ENCODE measurements around the gene HOXA7. TPM values are rescaled to one million over a fixed set of nuclear protein-coding genes. Genes with fewer than 3 reads are reported as not detected.

Gene HOXA7
- total RNA-seq, 1 donor from 2014 or later, result not detected

DNA sequence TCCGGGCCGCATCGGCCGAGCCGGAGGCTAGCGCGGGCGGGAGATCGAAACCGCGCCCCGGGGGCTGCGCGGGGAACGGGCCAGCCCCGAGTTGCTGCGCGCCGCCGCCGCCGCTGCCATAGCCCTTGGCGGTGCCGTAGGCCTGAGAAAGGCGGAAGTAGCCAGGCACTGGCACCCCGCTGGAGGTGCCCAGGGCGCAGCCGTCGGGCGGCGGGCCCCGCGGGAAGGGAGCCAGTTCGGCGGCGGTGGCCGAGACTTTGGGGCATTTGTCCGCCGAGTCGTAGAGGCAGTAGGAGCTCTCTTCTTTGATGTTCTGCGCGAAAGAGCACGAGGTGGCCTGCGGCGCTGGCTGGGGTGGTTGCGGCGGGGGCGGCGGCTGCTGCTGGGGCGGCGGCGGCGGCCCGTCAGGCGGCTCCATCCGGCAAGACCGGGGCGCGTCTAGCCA is 17.1 kb upstream of the HOXA7 start:
- DNase-seq (ENCODE audit: low spot score), result no peak
- TF ChIP-seq EZH2phosphoT487 (IDR thresholded peaks at IDR 0.05) (peak; percentile 97), EZH2 (IDR thresholded peaks at IDR 0.05) (peak; percentile 99)
- TF ChIP-seq, protein P1, sequence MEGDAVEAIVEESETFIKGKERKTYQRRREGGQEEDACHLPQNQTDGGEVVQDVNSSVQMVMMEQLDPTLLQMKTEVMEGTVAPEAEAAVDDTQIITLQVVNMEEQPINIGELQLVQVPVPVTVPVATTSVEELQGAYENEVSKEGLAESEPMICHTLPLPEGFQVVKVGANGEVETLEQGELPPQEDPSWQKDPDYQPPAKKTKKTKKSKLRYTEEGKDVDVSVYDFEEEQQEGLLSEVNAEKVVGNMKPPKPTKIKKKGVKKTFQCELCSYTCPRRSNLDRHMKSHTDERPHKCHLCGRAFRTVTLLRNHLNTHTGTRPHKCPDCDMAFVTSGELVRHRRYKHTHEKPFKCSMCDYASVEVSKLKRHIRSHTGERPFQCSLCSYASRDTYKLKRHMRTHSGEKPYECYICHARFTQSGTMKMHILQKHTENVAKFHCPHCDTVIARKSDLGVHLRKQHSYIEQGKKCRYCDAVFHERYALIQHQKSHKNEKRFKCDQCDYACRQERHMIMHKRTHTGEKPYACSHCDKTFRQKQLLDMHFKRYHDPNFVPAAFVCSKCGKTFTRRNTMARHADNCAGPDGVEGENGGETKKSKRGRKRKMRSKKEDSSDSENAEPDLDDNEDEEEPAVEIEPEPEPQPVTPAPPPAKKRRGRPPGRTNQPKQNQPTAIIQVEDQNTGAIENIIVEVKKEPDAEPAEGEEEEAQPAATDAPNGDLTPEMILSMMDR (IDR thresholded peaks at IDR 0.05), result no peak
- no peak overlapping the region for H3K27ac Mint-ChIP-seq

DNA sequence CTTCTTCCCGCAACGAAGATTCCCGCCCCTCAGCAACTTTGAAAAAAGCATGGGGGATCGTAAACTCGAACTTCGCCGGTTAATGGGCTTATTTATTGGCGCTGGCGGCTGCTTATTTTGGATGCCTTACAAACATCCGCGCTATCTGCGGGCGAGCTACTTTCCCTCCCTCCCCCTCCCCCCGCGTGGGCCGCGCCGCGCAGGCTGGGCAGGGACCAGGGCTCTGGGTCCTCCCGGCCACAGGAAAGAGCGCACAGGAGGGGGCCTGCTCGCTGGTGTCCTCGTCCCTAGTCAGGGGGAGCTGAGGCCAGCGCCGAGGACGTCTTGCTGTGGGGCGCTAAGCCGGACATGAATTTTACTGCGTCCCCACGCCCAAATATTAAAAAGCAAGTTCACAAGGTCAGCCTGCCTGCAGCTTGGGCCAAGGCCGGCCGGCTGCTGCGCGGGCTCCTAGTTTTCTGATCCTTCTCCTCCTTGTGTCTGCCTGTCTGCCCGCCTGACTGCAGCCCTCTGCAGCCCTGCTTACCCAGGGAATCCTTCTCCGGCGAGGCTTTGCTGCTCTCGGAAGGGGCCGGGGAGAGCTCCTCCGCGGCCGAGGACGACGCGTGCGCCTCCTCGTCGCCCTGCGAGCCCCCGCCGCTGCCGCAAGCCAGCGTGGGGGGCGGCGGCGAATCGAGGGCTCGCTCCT is 16.5 kb upstream of the HOXA7 start:
- Histone ChIP-seq H2AFZ (replicated peaks) (no peak overlapping the region), H3K79me2 (ENCODE audit: low read depth) (no peaks in the 10 kb centered on the region), H4K20me1 (ENCODE audit: low read depth) (peaks cover 98% of the 10 kb centered on the region), H3K27me3 (peaks cover 100% of the 10 kb centered on the region), H3K4me3 (no peak overlapping the region), H3K4me1 (no peaks in the 10 kb centered on the region), H3F3A (ENCODE audit: low read depth) (no peaks in the 10 kb centered on the region), H3K27ac (no peak overlapping the region), H3K9me3 (ENCODE audit: low read depth) (no peaks in the 10 kb centered on the region), H3K36me3 (no peaks in the 10 kb centered on the region), H3K4me2 (peak overlapping the region; percentile 42), H3K9ac (no peak overlapping the region)
- TF ChIP-seq EZH2 (IDR thresholded peaks at IDR 0.05) (no peak), EZH2phosphoT487 (IDR thresholded peaks at IDR 0.05) (no peak)
- TF ChIP-seq, protein P1 (IDR thresholded peaks at IDR 0.05), result no peak
- peaks cover 2% of the 10 kb centered on the region for H3K4me1 Mint-ChIP-seq
- peak; percentile 60 for DNase-seq (ENCODE audit: low spot score)
- H3K36me3 Mint-ChIP-seq, result no peaks in the 10 kb centered on the region
- no peak overlapping the region for H3K4me3 Mint-ChIP-seq
- H3K27ac Mint-ChIP-seq, result no peak overlapping the region
- H3K27me3 Mint-ChIP-seq (ENCODE audit: insufficient read depth, low read depth), result peaks cover 80% of the 10 kb centered on the region
- peaks cover 12% of the 10 kb centered on the region for H3K9me3 Mint-ChIP-seq

More for the DNA sequence above, 17.1 kb upstream of the HOXA7 start:
- Histone ChIP-seq H3K36me3 (no peaks in the 10 kb centered on the region), H2AFZ (replicated peaks) (no peak overlapping the region), H3K4me1 (no peaks in the 10 kb centered on the region), H3K9ac (no peak overlapping the region), H3K27ac (no peak overlapping the region), H4K20me1 (ENCODE audit: low read depth) (peaks cover 98% of the 10 kb centered on the region), H3K79me2 (ENCODE audit: low read depth) (no peaks in the 10 kb centered on the region), H3F3A (ENCODE audit: low read depth) (no peaks in the 10 kb centered on the region), H3K4me3 (no peak overlapping the region), H3K4me2 (peak overlapping the region; percentile 42), H3K27me3 (peaks cover 100% of the 10 kb centered on the region), H3K9me3 (ENCODE audit: low read depth) (no peaks in the 10 kb centered on the region)
- H3K36me3 Mint-ChIP-seq, result no peaks in the 10 kb centered on the region
- H3K4me3 Mint-ChIP-seq, result no peak overlapping the region
- peaks cover 12% of the 10 kb centered on the region for H3K9me3 Mint-ChIP-seq
- peaks cover 80% of the 10 kb centered on the region for H3K27me3 Mint-ChIP-seq (ENCODE audit: insufficient read depth, low read depth)
- H3K4me1 Mint-ChIP-seq, result peaks cover 2% of the 10 kb centered on the region

DNA sequence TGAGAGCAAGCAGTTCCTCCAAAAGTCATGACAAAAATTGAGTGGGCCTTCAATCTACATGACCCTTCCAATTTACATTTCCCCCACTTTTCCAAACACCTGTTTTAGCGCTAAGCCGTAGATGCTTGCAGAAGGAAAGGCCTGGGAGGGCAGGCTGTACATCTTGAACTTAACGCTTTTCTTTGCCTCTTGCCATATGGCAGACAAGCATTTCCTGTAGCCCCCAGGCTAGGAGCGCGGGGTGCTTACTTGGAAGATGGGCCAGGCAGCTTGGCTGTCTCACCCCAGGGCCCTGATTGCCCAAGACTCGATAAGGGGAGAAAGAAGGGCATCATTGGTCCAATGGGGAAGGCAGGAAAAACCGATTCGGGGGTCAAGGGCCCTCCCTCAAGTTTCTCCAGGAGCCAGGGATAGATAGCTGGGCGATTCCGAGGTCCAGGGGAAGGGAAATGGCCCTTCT is 15.9 kb upstream of the HOXA7 start:
- no peak for DNase-seq (ENCODE audit: low spot score)
- Histone ChIP-seq H3K4me2 (no peak overlapping the region), H3K27me3 (peaks cover 100% of the 10 kb centered on the region), H3K27ac (no peak overlapping the region), H4K20me1 (ENCODE audit: low read depth) (peaks cover 98% of the 10 kb centered on the region), H3K9ac (no peak overlapping the region), H3K36me3 (no peaks in the 10 kb centered on the region), H3K4me3 (no peak overlapping the region), H3F3A (ENCODE audit: low read depth) (no peaks in the 10 kb centered on the region), H3K9me3 (ENCODE audit: low read depth) (no peaks in the 10 kb centered on the region), H2AFZ (replicated peaks) (no peak overlapping the region), H3K79me2 (ENCODE audit: low read depth) (no peaks in the 10 kb centered on the region), H3K4me1 (no peaks in the 10 kb centered on the region)
- TF ChIP-seq EZH2 (IDR thresholded peaks at IDR 0.05), result no peak
- no peak for TF ChIP-seq EZH2phosphoT487 (IDR thresholded peaks at IDR 0.05)
- TF ChIP-seq, protein P1 (IDR thresholded peaks at IDR 0.05), result no peak
- H3K36me3 Mint-ChIP-seq, result no peaks in the 10 kb centered on the region
- peak overlapping the region; percentile 48 for H3K4me3 Mint-ChIP-seq
- H3K27me3 Mint-ChIP-seq (ENCODE audit: insufficient read depth, low read depth), result peaks cover 80% of the 10 kb centered on the region
- no peak overlapping the region for H3K27ac Mint-ChIP-seq
- peaks cover 2% of the 10 kb centered on the region for H3K4me1 Mint-ChIP-seq
- peaks cover 9% of the 10 kb centered on the region for H3K9me3 Mint-ChIP-seq

Data from neural progenitor cell (in vitro differentiated cells).